OCI-LY7 (cell line): Measurements from ENCODE around the gene MIEF1.

Experiments
- CTCF ChIP-seq: fragments of 200-600 bp; sonication (generic); conservative IDR thresholded peaks from 2 replicates; pipeline ENCODE4 v1.5.1; 2014; ENCODE audit warnings: mild to moderate bottlenecking, antibody characterized with exemption, low read length, moderate library complexity, mixed read lengths
- EZH2phosphoT487 ChIP-seq: fragments of 200-600 bp; sonication (generic); IDR thresholded peaks from 2 replicates; pipeline ENCODE4 v1.6.1; 2018; ENCODE audit warnings: low read depth, borderline replicate concordance, mild to moderate bottlenecking, mixed run types, antibody characterized with exemption, low read length, moderate library complexity, mixed read lengths

- no peak for TF ChIP-seq CTCF
- no peak for TF ChIP-seq EZH2phosphoT487
Measured at GRCh38 chr22:39510529-39511149, 8.5 kb downstream of the MIEF1 start.
